ENCODE measurements around the gene MYH9.
"Not testable (repeated sequence)": the region's sequence is repeated elsewhere in the genome, so short reads cannot be mapped to it uniquely, and the experiment has no call there.

DNA sequence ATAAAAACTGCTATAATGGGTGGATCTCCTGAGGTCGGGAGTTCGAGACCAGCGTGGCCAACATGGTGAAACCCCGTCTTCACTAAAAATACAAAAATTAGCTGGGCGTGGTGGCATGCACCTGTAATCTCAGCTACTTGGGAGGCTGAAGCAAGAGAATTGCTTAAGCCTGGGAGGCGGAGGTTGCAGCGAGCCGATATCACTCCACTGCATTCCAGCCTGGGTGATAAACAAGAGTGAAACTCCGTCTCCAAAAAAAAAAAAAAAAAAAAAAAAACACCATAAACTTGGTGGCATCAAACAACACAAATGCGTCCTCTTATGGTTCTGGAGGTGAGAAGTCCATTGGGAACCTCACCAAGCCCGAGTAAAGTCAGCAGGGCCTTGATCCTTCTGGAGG is 40.2 kb upstream of the MYH9 start:
- TF ChIP-seq CTCF (conservative IDR thresholded peaks at IDR 0.05); EZH2 (IDR thresholded peaks at IDR 0.05; ENCODE audit: low read depth): not testable (repeated sequence)
